ENCODE data around the gene TSPAN16.
A peak's percentile ranks its signal among the peaks of the same experiment; 100 is the strongest.
"Not testable (repeated sequence)": the region's sequence is repeated elsewhere in the genome, so short reads cannot be mapped to it uniquely, and the experiment has no call there.

TSPAN16 gene

GRCh38 chr19:11269408-11269807 lies 26.6 kb upstream of the TSPAN16 start:
- no peak for DNase-seq

- DNase-seq, result no peak
These were observed 22.7 kb upstream of the TSPAN16 start for GRCh38 chr19:11273296-11273695.

- DNase-seq, result no peak
These were observed 22.0 kb upstream of the TSPAN16 start for GRCh38 chr19:11273989-11274388.

- DNase-seq, result no peak
These were observed 21.4 kb upstream of the TSPAN16 start for GRCh38 chr19:11274533-11275086.

GRCh38 chr19:11278670-11279069 lies 17.3 kb upstream of the TSPAN16 start:
- no peak for DNase-seq

GRCh38 chr19:11279505-11280236 lies 16.3 kb upstream of the TSPAN16 start:
- peak; percentile 38 for DNase-seq

- no peak for DNase-seq
These were observed 14.5 kb upstream of the TSPAN16 start for GRCh38 chr19:11281356-11282049.

- DNase-seq, result no peak
These were observed 11.4 kb upstream of the TSPAN16 start for GRCh38 chr19:11284515-11284914.

- no peak for DNase-seq
These were observed 9.5 kb upstream of the TSPAN16 start for GRCh38 chr19:11286312-11286974.

GRCh38 chr19:11288349-11288748 lies 7.6 kb upstream of the TSPAN16 start:
- DNase-seq, result no peak

GRCh38 chr19:11290256-11290655 lies 5.7 kb upstream of the TSPAN16 start:
- no peak for DNase-seq

- no peak for DNase-seq
These were observed 4.5 kb upstream of the TSPAN16 start for GRCh38 chr19:11291415-11291814.

GRCh38 chr19:11291991-11292390 lies 4.0 kb upstream of the TSPAN16 start:
- DNase-seq, result no peak

GRCh38 chr19:11293433-11294389 lies 2.2 kb upstream of the TSPAN16 start:
- DNase-seq, result peak; percentile 71

- DNase-seq, result no peak
These were observed 780 bp upstream of the TSPAN16 start for GRCh38 chr19:11295180-11295579.

GRCh38 chr19:11296264-11296663 lies 304 bp downstream of the TSPAN16 start:
- no peak for DNase-seq

- no peak for DNase-seq
These were observed 4.2 kb downstream of the TSPAN16 start for GRCh38 chr19:11299946-11300810.

- DNase-seq, result no peak
These were observed 4.8 kb downstream of the TSPAN16 start for GRCh38 chr19:11300811-11301120.

GRCh38 chr19:11304936-11305335 lies 9.0 kb downstream of the TSPAN16 start:
- DNase-seq, result no peak

- no peak for DNase-seq
These were observed 10.4 kb downstream of the TSPAN16 start for GRCh38 chr19:11306337-11306736.

- DNase-seq, result not testable (repeated sequence)
These were observed 24.5 kb downstream of the TSPAN16 start for GRCh38 chr19:11320278-11320995.
